ENCODE data around the gene GNAZ. TPM values are rescaled to one million over a fixed set of nuclear protein-coding genes. Genes with fewer than 3 reads are reported as not detected.

Gene GNAZ
- total RNA-seq, 1 experiment from 2014 or later = 5.0 TPM

- Histone ChIP-seq H3K4me1 (ENCODE audit: insufficient read depth, low read length) (no peaks in the 10 kb centered on the region), H4K20me1 (ENCODE audit: control insufficient read depth, insufficient read depth, insufficient read length) (no peaks in the 10 kb centered on the region), H4K91ac (ENCODE audit: insufficient read length, low read depth, low read length) (no peak overlapping the region), H4K8ac (replicated peaks; ENCODE audit: insufficient read length, low read depth, low read length) (no peak overlapping the region), H3T11ph (ENCODE audit: low read length) (no peak overlapping the region), H2AK5ac (ENCODE audit: insufficient read length, low read length) (no peak overlapping the region), H3K4me2 (ENCODE audit: insufficient read depth, insufficient read length, low read length) (no peak overlapping the region), H2BK120ac (ENCODE audit: low read depth, low read length, poor library complexity, severe bottlenecking) (no peak overlapping the region), H3K79me2 (ENCODE audit: insufficient read depth, low read length) (no peaks in the 10 kb centered on the region), H3K4ac (ENCODE audit: low read depth, low read length) (no peak overlapping the region), H2BK5ac (ENCODE audit: insufficient read length, low read length) (no peak overlapping the region), H3K27ac (ENCODE audit: insufficient read length, low read depth, low read length) (no peak overlapping the region), H3K27me3 (ENCODE audit: insufficient read depth, low read length) (no peaks in the 10 kb centered on the region; the same call in 1 of the 2 replicates), H4K5ac (ENCODE audit: insufficient read length, low read depth, low read length) (no peak overlapping the region), H2BK15ac (ENCODE audit: low read depth, low read length) (no peak overlapping the region), H3K9ac (ENCODE audit: extremely low read depth, insufficient read length, low read length) (no peak overlapping the region), H3K23ac (ENCODE audit: insufficient read length, low read depth, low read length) (no peak overlapping the region), H2BK20ac (ENCODE audit: low read depth, low read length, poor library complexity, severe bottlenecking) (no peak overlapping the region), H3K79me1 (ENCODE audit: insufficient read depth, low read depth, low read length, poor library complexity, severe bottlenecking) (no peaks in the 10 kb centered on the region), H3K14ac (ENCODE audit: insufficient read depth, low read length) (no peak overlapping the region), H3K23me2 (ENCODE audit: insufficient read length, low read depth, low read length, poor library complexity, severe bottlenecking) (no peaks in the 10 kb centered on the region), H2AFZ (ENCODE audit: low read length) (no peak overlapping the region), H3K9me3 (ENCODE audit: control insufficient read depth, low read depth, low read length) (no peaks in the 10 kb centered on the region), H3K56ac (ENCODE audit: insufficient read length, low read depth, low read length) (no peak overlapping the region), H2BK12ac (ENCODE audit: insufficient read length, low read depth, low read length) (no peak overlapping the region), H3K18ac (ENCODE audit: insufficient read length, low read depth, low read length) (no peak overlapping the region)
- no peak for TF ChIP-seq CTCF (conservative IDR thresholded peaks at IDR 0.05)
- H3K27ac Mint-ChIP-seq = peak overlapping the region in 1 of 3 experiments; percentile 80; a peak in 1 of 7 replicates
- peak overlapping the region in 1 of 2 experiments; percentile 35; a peak in 1 of 5 replicates for H3K4me3 Mint-ChIP-seq
- no peak for DNase-seq
- peaks cover 39% of the 10 kb centered on the region for H3K27me3 Mint-ChIP-seq (ENCODE audit: low read depth)
- WGBS (ENCODE audit: extremely low coverage, insufficient read length, low lambda C conversion rate) = no CpG with 5 or more reads among the region's 18 CpGs
- peaks cover 12 to 19% of the 10 kb centered on the region in 2 experiments; a peak in 3 of 4 replicates for H3K4me1 Mint-ChIP-seq
- no peaks in the 10 kb centered on the region for H3K9me3 Mint-ChIP-seq
- no peaks in the 10 kb centered on the region for H3K36me3 Mint-ChIP-seq (ENCODE audit: insufficient read depth in 1 of 3, low read depth in 3 of 3)
These were observed 45.6 kb downstream of the GNAZ start for GRCh38 chr22:23115825-23116494.
